IPS-15b (cell line): Measurements from ENCODE around the gene MAPK8IP3.

Source experiments
- H3K27me3 ChIP-seq: one replicate; pipeline ENCODE4 v1.6.1; 2013; ENCODE audit warnings: low read length; ENCODE audit not compliant: control insufficient read depth, insufficient read depth
- H3K36me3 ChIP-seq: one replicate; pipeline ENCODE4 v1.6.1; 2013; ENCODE audit warnings: low read length; ENCODE audit not compliant: control insufficient read depth, insufficient read depth
- H3K4me1 ChIP-seq: one replicate; pipeline ENCODE4 v1.6.1; 2013; ENCODE audit warnings: mild to moderate bottlenecking, low read length; ENCODE audit not compliant: control insufficient read depth, insufficient read depth
- H3K4me3 ChIP-seq: one replicate; pipeline ENCODE4 v1.5.1; 2013; ENCODE audit warnings: low read depth, low read length
- H3K9ac ChIP-seq: one replicate; pipeline ENCODE4 v1.6.1; 2013; ENCODE audit warnings: low read depth, mild to moderate bottlenecking, low read length
- H3K9me3 ChIP-seq: one replicate; pipeline ENCODE4 v1.6.1; 2013; ENCODE audit warnings: mild to moderate bottlenecking, low read length; ENCODE audit not compliant: control insufficient read depth, insufficient read depth

Gene MAPK8IP3

DNA sequence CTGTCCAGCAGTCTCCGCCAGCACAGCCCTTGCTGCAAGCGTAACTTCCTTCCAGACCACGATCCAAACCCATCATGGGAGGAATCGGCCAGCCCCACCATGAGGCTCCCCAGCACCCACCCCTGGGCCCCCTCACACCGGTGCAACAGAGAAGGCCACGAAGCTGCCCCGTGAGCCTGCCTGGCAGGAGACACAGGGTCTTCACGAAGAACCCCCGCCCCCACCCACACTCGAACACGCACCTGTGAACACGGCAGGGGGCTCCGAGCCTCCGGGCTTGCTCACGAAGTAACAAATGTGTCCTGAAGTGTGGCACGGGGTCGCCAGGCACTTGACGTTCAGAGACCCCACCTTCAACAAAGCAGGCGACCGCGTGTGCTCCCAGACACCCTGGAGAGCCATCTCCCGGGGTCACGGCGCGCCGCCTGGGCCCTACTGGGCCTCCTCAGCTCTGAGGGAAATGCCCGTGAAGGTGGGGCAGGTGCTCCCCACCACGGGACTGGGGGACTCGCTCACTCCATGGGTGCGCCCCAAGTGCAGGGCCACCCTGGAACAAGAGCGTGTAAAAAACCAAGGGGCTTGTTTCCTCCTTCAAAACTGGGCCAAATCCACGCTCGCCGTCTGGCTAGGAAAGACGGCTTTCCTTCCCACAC, 113.0 kb downstream of the MAPK8IP3 start:
- H3K36me3 ChIP-seq, result peaks cover 10% of the 10 kb centered on the region
- H3K27me3 ChIP-seq, result no peaks in the 10 kb centered on the region
- H3K9ac ChIP-seq, result no peak overlapping the region
- H3K4me1 ChIP-seq, result no peaks in the 10 kb centered on the region
- H3K4me3 ChIP-seq, result no peak overlapping the region
- H3K9me3 ChIP-seq, result no peaks in the 10 kb centered on the region

DNA sequence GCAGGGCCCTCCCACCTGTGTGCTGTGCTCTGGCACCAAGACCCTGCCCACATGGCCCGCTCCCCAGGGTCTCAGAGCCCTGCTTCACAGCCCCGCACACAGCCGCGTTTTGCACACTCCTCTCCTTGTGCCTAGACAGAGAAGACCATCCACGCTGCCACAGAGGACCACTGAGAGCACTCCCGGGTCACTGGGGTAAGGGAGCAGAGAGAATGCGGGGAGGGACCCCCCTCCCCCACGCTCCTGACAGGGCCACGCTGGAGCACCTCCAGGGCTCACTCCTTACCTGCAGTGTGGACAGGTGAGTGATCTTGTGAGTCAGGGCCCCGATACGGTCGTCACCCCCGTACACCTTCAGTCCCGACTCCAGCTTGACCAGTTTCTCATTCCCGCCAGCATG, 113.6 kb downstream of the MAPK8IP3 start:
- H3K4me3 ChIP-seq, result no peak overlapping the region
- no peaks in the 10 kb centered on the region for H3K27me3 ChIP-seq
- no peaks in the 10 kb centered on the region for H3K9me3 ChIP-seq
- no peak overlapping the region for H3K9ac ChIP-seq
- no peaks in the 10 kb centered on the region for H3K4me1 ChIP-seq
- H3K36me3 ChIP-seq, result peaks cover 10% of the 10 kb centered on the region
